DMS153 (cell line): ENCODE data around the gene HSPA12B.
A peak's percentile ranks its signal among the peaks of the same experiment; 100 is the strongest.

ENCODE experiments used
- DNase-seq: peaks from one replicate; lab custom pipeline; 2025; lab: John Stamatoyannopoulos, UW

Gene HSPA12B

GRCh38 chr20:3704087-3704486 is 28.4 kb upstream of the HSPA12B start:
- no peak for DNase-seq

- DNase-seq: no peak
Observed at GRCh38 chr20:3705491-3705969, 27.0 kb upstream of the HSPA12B start.

- no peak for DNase-seq
Observed at GRCh38 chr20:3705970-3706739, 26.3 kb upstream of the HSPA12B start.

- DNase-seq: no peak
Observed at GRCh38 chr20:3706774-3707507, 25.5 kb upstream of the HSPA12B start.

- DNase-seq: no peak
Observed at GRCh38 chr20:3707508-3707899, 25.0 kb upstream of the HSPA12B start.

- no peak for DNase-seq
Observed at GRCh38 chr20:3710011-3710466, 22.4 kb upstream of the HSPA12B start.

GRCh38 chr20:3710703-3711483 is 21.6 kb upstream of the HSPA12B start:
- DNase-seq: no peak

GRCh38 chr20:3711484-3711941 is 21.0 kb upstream of the HSPA12B start:
- DNase-seq: no peak

- DNase-seq: no peak
Observed at GRCh38 chr20:3712279-3712873, 20.1 kb upstream of the HSPA12B start, which contains the start of gene SIGLEC1. TSS of gene SIGLEC1 (minus strand) at chr20:3712600. CDS start at chr20:3707128, 5,472 bp downstream.

GRCh38 chr20:3714092-3714491 is 18.4 kb upstream of the HSPA12B start:
- DNase-seq: no peak

- peak; percentile 13 for DNase-seq
Observed at GRCh38 chr20:3716195-3716834, 16.2 kb upstream of the HSPA12B start.

- DNase-seq: no peak
Observed at GRCh38 chr20:3719046-3719445, 13.4 kb upstream of the HSPA12B start.

- DNase-seq: no peak
Observed at GRCh38 chr20:3720068-3720467, 12.4 kb upstream of the HSPA12B start.

- DNase-seq: no peak
Observed at GRCh38 chr20:3720626-3721025, 11.9 kb upstream of the HSPA12B start.

- no peak for DNase-seq
Observed at GRCh38 chr20:3721912-3722311, 10.6 kb upstream of the HSPA12B start.

- no peak for DNase-seq
Observed at GRCh38 chr20:3723284-3723683, 9.2 kb upstream of the HSPA12B start.

GRCh38 chr20:3724356-3724755 is 8.1 kb upstream of the HSPA12B start:
- no peak for DNase-seq

- no peak for DNase-seq
Observed at GRCh38 chr20:3727401-3728021, 5.0 kb upstream of the HSPA12B start.

- no peak for DNase-seq
Observed at GRCh38 chr20:3728354-3728753, 4.1 kb upstream of the HSPA12B start.

- no peak for DNase-seq
Observed at GRCh38 chr20:3728876-3729275, 3.6 kb upstream of the HSPA12B start.

- no peak for DNase-seq
Observed at GRCh38 chr20:3729378-3729777, 3.1 kb upstream of the HSPA12B start.
